Keratinocyte (primary cell): ENCODE data around the gene FMNL2. TPM values are rescaled to one million over a fixed set of nuclear protein-coding genes. Genes with fewer than 3 reads are reported as not detected.

Source experiments
- DNase-seq: peaks from one replicate; pipeline ENCODE4 v3.0.0-alpha.2; 2011; ENCODE audit warnings: low read depth, missing footprints, low spot score
- FAIRE-seq: peaks from 2 replicates; lab custom pipeline; 2011; peaks lifted over from hg19 to GRCh38; lab: Jason Lieb, UNC
- H2AFZ ChIP-seq: 2 replicates; pipeline ENCODE4 v1.6.0; 2012; ENCODE audit warnings: low read length, control low read depth, inconsistent platforms; ENCODE audit not compliant: control insufficient read depth
- H3K27ac ChIP-seq: 2 replicates; pipeline ENCODE4 v1.5.1; 2011; ENCODE audit warnings: low read length; ENCODE audit not compliant: control insufficient read depth, insufficient read depth
- H3K27me3 ChIP-seq: 3 replicates; pipeline ENCODE4 v1.6.0; 2011; ENCODE audit warnings: low read length; ENCODE audit not compliant: control insufficient read depth, insufficient read depth; ENCODE audit errors: extremely low read depth
- H3K36me3 ChIP-seq, 2 experiments: 2 replicates in 1 of 2; 3 replicates in 1 of 2; pipeline ENCODE4 v1.5.1; 2011; ENCODE audit warnings: low read length in 2 of 2, mild to moderate bottlenecking in 1 of 2; ENCODE audit not compliant: control insufficient read depth in 2 of 2, insufficient read depth in 2 of 2; ENCODE audit errors: extremely low read depth in 1 of 2
- H3K4me1 ChIP-seq: 3 replicates; pipeline ENCODE4 v1.5.1; 2011; ENCODE audit warnings: low read length; ENCODE audit not compliant: control insufficient read depth, insufficient read depth; ENCODE audit errors: extremely low read depth
- H3K4me2 ChIP-seq: 3 replicates; pipeline ENCODE4 v1.6.0; 2011; ENCODE audit warnings: low read depth, low read length; ENCODE audit not compliant: control insufficient read depth, insufficient read depth; ENCODE audit errors: extremely low read depth
- H3K4me3 ChIP-seq, 3 experiments: fragments of 200-600 bp in 1 of 3; sonication (generic) in 1 of 3; 2 replicates in 2 of 3; 3 replicates in 1 of 3; pipeline ENCODE4 v1.5.1; 2011 to 2016; ENCODE audit warnings: low read length in 3 of 3, mild to moderate bottlenecking in 3 of 3, control low read depth in 2 of 3, inconsistent platforms in 1 of 3, low read depth in 1 of 3, mixed read lengths in 1 of 3, mixed run types in 1 of 3, moderate library complexity in 1 of 3; ENCODE audit not compliant: control insufficient read depth in 2 of 3, insufficient read depth in 2 of 3; ENCODE audit errors: extremely low read depth in 1 of 3
- H3K79me2 ChIP-seq: 2 replicates; pipeline ENCODE4 v1.6.0; 2012; ENCODE audit warnings: low read length; ENCODE audit not compliant: control insufficient read depth, insufficient read depth
- H3K9ac ChIP-seq: 3 replicates; pipeline ENCODE4 v1.6.0; 2011; ENCODE audit warnings: low read length; ENCODE audit not compliant: control insufficient read depth, insufficient read depth; ENCODE audit errors: extremely low read depth
- H3K9me1 ChIP-seq: 3 replicates; pipeline ENCODE4 v1.6.0; 2011; ENCODE audit warnings: low read length; ENCODE audit not compliant: control insufficient read depth, insufficient read depth; ENCODE audit errors: extremely low read depth
- H3K9me3 ChIP-seq: 2 replicates; pipeline ENCODE4 v1.5.1; 2012; ENCODE audit warnings: low read depth, low read length; ENCODE audit not compliant: control insufficient read depth
- H4K20me1 ChIP-seq: 3 replicates; pipeline ENCODE4 v1.6.0; 2011; ENCODE audit warnings: low read length; ENCODE audit not compliant: control insufficient read depth, insufficient read depth; ENCODE audit errors: extremely low read depth
- EZH2 ChIP-seq: IDR thresholded peaks from one replicate; pipeline ENCODE4 v1.6.1; 2012; ENCODE audit warnings: inconsistent platforms, mild to moderate bottlenecking, low read length, moderate library complexity
- dilution Hi-C: fragments of 300-500 bp; cut with MboI; formaldehyde crosslinking; loops from one replicate; pipeline ENCODE4 v1.7.0; 2020; ENCODE audit warnings: low sequenced_read_pairs; ENCODE audit not compliant: extremely low pct_ligation_motif_present
- polyA plus RNA-seq, 5 experiments: library from polyadenylated mRNA; depleted of rRNA in 3 of 5; stranded (reverse) in 3 of 5; stranded (forward) in 1 of 5; unstranded in 1 of 5; fragments of >200 nt; gene quantifications; 1 replicate in 1 of 5; 2 replicates in 3 of 5; 3 replicates in 1 of 5; pipeline versions ENCODE4 v1.2.1 to v1.2.3, GENCODE V29; 2011 to 2012; ENCODE audit warnings: missing spikeins in 2 of 5, low read depth in 1 of 5, low replicate concordance in 1 of 5
- TF ChIP-seq, protein P1 (sequence below), 3 experiments: IDR thresholded peaks in 1 of 3; conservative IDR thresholded peaks in 1 of 3; optimal IDR thresholded peaks in 1 of 3; 2 replicates in 2 of 3; 3 replicates in 1 of 3; pipeline versions ENCODE3 to v1.5.1; 2011; ENCODE audit warnings: low read length in 3 of 3, mild to moderate bottlenecking in 3 of 3, moderate library complexity in 2 of 3, control low read depth in 1 of 3, inconsistent platforms in 1 of 3; ENCODE audit not compliant: insufficient read depth in 2 of 3; ENCODE audit errors: extremely low read depth in 1 of 3

The FMNL2 gene
- polyA plus RNA-seq, 1 donor (not counting 4 experiments of a cell fraction or from before 2014, with no cell fraction given): 62.7 TPM

GRCh38 chr2:152606941-152607340, 272.0 kb downstream of the FMNL2 start:
- no peaks in the 10 kb centered on the region for H3K4me1 ChIP-seq
- no peak overlapping the region for H2AFZ ChIP-seq
- H4K20me1 ChIP-seq: no peaks in the 10 kb centered on the region
- H3K4me2 ChIP-seq: no peak overlapping the region
- DNase-seq (no peak), FAIRE-seq (no peak)
- H3K9me3 ChIP-seq: no peaks in the 10 kb centered on the region
- TF ChIP-seq, protein P1, sequence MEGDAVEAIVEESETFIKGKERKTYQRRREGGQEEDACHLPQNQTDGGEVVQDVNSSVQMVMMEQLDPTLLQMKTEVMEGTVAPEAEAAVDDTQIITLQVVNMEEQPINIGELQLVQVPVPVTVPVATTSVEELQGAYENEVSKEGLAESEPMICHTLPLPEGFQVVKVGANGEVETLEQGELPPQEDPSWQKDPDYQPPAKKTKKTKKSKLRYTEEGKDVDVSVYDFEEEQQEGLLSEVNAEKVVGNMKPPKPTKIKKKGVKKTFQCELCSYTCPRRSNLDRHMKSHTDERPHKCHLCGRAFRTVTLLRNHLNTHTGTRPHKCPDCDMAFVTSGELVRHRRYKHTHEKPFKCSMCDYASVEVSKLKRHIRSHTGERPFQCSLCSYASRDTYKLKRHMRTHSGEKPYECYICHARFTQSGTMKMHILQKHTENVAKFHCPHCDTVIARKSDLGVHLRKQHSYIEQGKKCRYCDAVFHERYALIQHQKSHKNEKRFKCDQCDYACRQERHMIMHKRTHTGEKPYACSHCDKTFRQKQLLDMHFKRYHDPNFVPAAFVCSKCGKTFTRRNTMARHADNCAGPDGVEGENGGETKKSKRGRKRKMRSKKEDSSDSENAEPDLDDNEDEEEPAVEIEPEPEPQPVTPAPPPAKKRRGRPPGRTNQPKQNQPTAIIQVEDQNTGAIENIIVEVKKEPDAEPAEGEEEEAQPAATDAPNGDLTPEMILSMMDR (optimal IDR thresholded peaks at IDR 0.05 in 1 of 3, IDR thresholded peaks at IDR 0.05 in 1 of 3, conservative IDR thresholded peaks at IDR 0.05 in 1 of 3; ENCODE audit: extremely low read depth in 1 of 3, insufficient read depth in 2 of 3, low read length in 3 of 3): no peak
- no peak for TF ChIP-seq EZH2
- H3K9me1 ChIP-seq: no peaks in the 10 kb centered on the region
- no peak overlapping the region for H3K4me3 ChIP-seq
- H3K9ac ChIP-seq: no peak overlapping the region
- H3K27me3 ChIP-seq: no peaks in the 10 kb centered on the region
- peaks cover 2% of the 10 kb centered on the region for H3K79me2 ChIP-seq
- H3K36me3 ChIP-seq: peaks cover 4 to 13% of the 10 kb centered on the region in 2 experiments
- dilution Hi-C loops: no loop called here
- no peak overlapping the region for H3K27ac ChIP-seq

DNA sequence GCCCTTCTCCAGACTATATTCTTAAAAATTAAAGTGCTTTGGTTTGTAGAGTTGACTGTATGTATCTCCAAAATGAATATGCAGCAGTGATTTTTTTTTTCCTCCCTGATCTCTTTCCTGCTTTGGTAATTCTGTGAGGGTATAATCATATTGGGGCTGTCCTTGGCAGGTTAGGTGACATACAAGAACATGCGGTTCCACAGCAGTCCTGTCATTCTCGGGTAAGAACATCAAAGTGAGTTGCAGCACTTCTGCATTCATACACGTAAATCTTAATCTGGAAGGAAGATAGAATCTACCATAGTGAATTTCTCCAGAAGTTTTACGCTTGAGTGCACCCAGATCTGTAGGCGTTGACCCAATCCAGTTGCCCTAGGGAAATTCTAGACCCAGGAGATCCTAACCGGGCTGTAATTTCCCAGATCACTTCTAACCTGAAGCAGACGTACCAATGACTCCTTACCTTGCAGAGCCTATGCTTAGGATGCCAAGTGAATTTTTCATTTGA, 272.9 kb downstream of the FMNL2 start:
- H3K9me1 ChIP-seq: no peaks in the 10 kb centered on the region
- peaks cover 2% of the 10 kb centered on the region for H3K79me2 ChIP-seq
- H3K4me2 ChIP-seq: no peak overlapping the region
- FAIRE-seq (no peak), DNase-seq (no peak)
- dilution Hi-C loops: no loop called here
- peaks cover 4 to 15% of the 10 kb centered on the region in 2 experiments for H3K36me3 ChIP-seq
- no peaks in the 10 kb centered on the region for H3K9me3 ChIP-seq
- H3K9ac ChIP-seq: no peak overlapping the region
- no peak overlapping the region for H3K4me3 ChIP-seq
- no peaks in the 10 kb centered on the region for H4K20me1 ChIP-seq
- H3K4me1 ChIP-seq: no peaks in the 10 kb centered on the region
- no peak overlapping the region for H2AFZ ChIP-seq
- H3K27ac ChIP-seq: no peak overlapping the region
- no peaks in the 10 kb centered on the region for H3K27me3 ChIP-seq
- TF ChIP-seq, protein P1 (optimal IDR thresholded peaks at IDR 0.05 in 1 of 3, IDR thresholded peaks at IDR 0.05 in 1 of 3, conservative IDR thresholded peaks at IDR 0.05 in 1 of 3; ENCODE audit: extremely low read depth in 1 of 3, insufficient read depth in 2 of 3, low read length in 3 of 3): no peak
